Activated CD4-positive, alpha-beta T cell treated with anti-CD3 and anti-CD28 coated beads, Interleukin-2, amount 10 ng/mL, durations not matched to agents 7 days and 5 days (primary cell): ENCODE results near the gene MOK. TPM values are rescaled to one million over a fixed set of nuclear protein-coding genes. Genes with fewer than 3 reads are reported as not detected.
"Not testable (repeated sequence)": the region's sequence is repeated elsewhere in the genome, so short reads cannot be mapped to it uniquely, and the experiment has no call there.

ENCODE experiments used
- CTCF ChIA-PET: fragments of 350-600 bp; sonication (Branson Sonifier 250); formaldehyde crosslinking; loops from one replicate; lab custom pipeline; 2021; ENCODE audit warnings: antibody characterized with exemption; lab: Charles Lee
- POLR2A ChIA-PET: fragments of 350-600 bp; sonication (Branson Sonifier 250); formaldehyde crosslinking; loops from one replicate; lab custom pipeline; 2021; ENCODE audit warnings: antibody characterized with exemption; lab: Charles Lee
- DNase-seq: peaks from one replicate; pipeline ENCODE4 v3.0.0-alpha.2; 2020
- H3K27ac Mint-ChIP-seq: one replicate; pipeline ENCODE4 v1.8.0; 2021; ENCODE audit warnings: mild to moderate bottlenecking, moderate library complexity, mixed read lengths
- H3K27me3 Mint-ChIP-seq: one replicate; pipeline ENCODE4 v1.8.0; 2021; ENCODE audit warnings: mixed read lengths
- H3K36me3 Mint-ChIP-seq: one replicate; pipeline ENCODE4 v1.8.0; 2021; ENCODE audit warnings: low read depth, mixed read lengths
- H3K4me1 Mint-ChIP-seq: one replicate; pipeline ENCODE4 v1.8.0; 2021; ENCODE audit warnings: mixed read lengths
- H3K4me3 Mint-ChIP-seq: one replicate; pipeline ENCODE4 v1.8.0; 2021; ENCODE audit warnings: mild to moderate bottlenecking, moderate library complexity, mixed read lengths
- H3K9me3 Mint-ChIP-seq: one replicate; pipeline ENCODE4 v1.8.0; 2021; ENCODE audit warnings: mixed read lengths
- total RNA-seq, 2 experiments: library from RNA; stranded (reverse); gene quantifications; one replicate each; pipeline ENCODE4 v1.2.3, GENCODE V29; 2021

The MOK gene
- total RNA-seq, 2 experiments from 2014 or later, result 0.96 to 1.4 TPM

DNA sequence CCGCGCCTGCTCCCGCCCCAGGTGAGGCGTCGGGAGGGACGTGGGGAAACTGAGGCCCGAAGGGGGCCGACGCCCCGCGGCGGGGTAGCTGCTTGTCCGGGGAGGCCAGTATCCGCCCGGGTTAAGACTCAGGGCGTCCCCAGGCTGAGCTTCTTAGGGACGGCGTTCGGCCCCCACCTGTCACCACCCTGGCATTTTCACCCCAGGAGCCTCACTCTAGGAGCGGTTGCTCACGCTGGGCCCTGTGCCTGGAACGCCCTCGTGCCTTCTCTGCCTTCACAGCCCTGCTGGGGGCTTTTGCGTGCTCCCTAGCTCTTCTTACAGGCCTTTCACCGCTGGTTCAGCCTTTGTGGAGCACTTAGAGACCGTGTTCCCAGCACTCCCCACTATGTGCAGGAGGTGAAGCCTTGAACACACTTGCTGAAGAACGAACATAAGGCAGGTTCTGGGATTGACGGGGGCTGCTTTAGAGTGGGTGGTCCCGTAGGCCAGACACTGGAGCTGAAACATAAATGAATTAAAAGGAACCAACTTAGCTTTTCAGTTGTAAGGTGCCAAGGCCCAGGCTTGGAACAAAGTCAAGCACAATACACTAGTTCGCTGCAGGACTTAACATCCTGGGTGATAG lies 15.2 kb upstream of the MOK start:
- peaks cover 2% of the 10 kb centered on the region for H3K36me3 Mint-ChIP-seq
- H3K9me3 Mint-ChIP-seq, result no peaks in the 10 kb centered on the region

DNA sequence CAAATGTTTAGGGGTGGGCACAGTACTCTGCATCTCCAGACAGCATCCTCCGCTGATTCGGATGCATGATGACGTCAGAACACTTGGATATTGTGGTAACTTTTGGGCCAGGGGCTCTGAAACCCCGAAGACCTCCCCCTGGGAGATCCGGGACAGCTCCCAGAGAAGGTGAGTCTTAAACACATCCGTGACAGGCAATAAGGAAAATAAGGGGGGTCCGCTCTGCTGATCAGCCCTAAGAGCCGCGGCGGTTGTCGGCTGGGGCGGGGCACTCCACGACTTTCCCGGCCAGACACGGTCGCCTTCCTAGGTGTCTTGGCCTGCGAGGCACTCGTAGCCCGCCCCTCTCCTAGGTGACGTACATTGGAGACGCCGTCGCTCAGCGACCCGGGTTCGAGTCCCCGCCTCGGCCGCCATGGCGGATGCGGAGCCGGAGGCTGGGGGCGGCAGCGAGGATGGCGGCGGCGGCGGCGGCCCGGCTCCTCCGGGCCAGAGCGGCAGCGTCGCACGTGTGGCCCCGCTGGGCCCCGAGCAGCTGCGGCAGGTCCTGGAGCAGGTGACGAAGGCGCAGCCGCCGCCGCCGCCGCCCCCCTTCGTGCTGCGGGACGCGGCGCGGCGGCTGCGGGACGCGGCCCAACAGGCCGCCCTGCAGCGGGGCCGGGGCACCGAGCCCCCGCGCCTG lies 14.5 kb upstream of the MOK start, which contains the start of gene ZNF839:
ZNF839 (plus strand) TSS at position 396 of the 682 bp plus-strand sequence; CDS start at position 416, 20 bp downstream.
- ChIA-PET POLR2A (interaction anchor here (1.1 kb wide), 1 partner anchor 10 kb away, joined by 3 read pairs; no protein-coding TSS in a partner anchor), CTCF (interaction anchor here (0.7 to 2.5 kb wide), 4 partner anchors 14 to 23 kb away, joined by 3 to 8 read pairs (median 4); no protein-coding TSS in a partner anchor)
- H3K4me3 Mint-ChIP-seq, result peak within 1 kb of the TSS; percentile 85
- H3K27me3 Mint-ChIP-seq, result no peaks in the 10 kb centered on the region
- peak within 1 kb of the TSS; percentile 97 for H3K27ac Mint-ChIP-seq
- H3K4me1 Mint-ChIP-seq, result peaks cover 67% of the 10 kb centered on the region
- H3K9me3 Mint-ChIP-seq, result no peaks in the 10 kb centered on the region
- H3K36me3 Mint-ChIP-seq, result peaks cover 2% of the 10 kb centered on the region
- peak; percentile 94 for DNase-seq

More for the DNA sequence above, 15.2 kb upstream of the MOK start:
- Mint-ChIP-seq H3K4me3 (peak overlapping the region; percentile 85), H3K27ac (peak overlapping the region; percentile 97), H3K4me1 (peaks cover 61% of the 10 kb centered on the region), H3K27me3 (no peaks in the 10 kb centered on the region)
- peak; percentile 38 for DNase-seq
- CTCF ChIA-PET, result interaction anchor here (0.8 to 2.5 kb wide), 2 partner anchors 13 to 15 kb away, joined by 3 to 8 read pairs; no protein-coding TSS in a partner anchor
- POLR2A ChIA-PET, result interaction anchor here (1.1 kb wide), 1 partner anchor 9 kb away, joined by 3 read pairs; no protein-coding TSS in a partner anchor

DNA sequence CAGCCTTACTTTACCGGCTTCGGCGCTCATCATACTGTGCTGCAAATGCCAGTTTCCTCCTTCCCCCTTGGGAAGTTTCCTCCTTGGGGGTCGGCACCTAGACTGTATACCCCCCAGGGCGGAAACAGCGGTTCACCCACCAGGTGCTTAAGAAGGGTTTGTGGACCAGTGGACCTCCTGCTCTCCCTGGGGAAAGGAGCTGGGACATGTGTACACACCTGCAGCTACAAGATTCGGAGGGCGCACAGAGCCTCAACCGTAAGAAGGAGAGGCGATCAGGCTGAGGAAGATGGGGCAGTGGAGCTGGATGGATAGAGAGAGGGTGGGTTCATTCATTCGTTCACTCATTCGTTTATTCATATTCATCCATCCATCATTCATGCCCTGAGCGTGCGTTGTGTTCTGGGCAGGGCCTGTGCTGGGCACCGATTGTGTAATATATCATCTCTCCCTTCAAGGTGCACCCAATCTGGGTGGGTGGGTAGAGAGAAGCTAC lies 13.9 kb upstream of the MOK start:
- peak overlapping the region; percentile 84 for H3K4me3 Mint-ChIP-seq
- H3K27me3 Mint-ChIP-seq, result no peaks in the 10 kb centered on the region
- peaks cover 2% of the 10 kb centered on the region for H3K36me3 Mint-ChIP-seq
- no peak for DNase-seq
- H3K9me3 Mint-ChIP-seq, result no peaks in the 10 kb centered on the region
- POLR2A ChIA-PET, result interaction anchor here (1.1 kb wide), 1 partner anchor 10 kb away, joined by 3 read pairs; no protein-coding TSS in a partner anchor
- CTCF ChIA-PET, result interaction anchor here (0.7 to 2.5 kb wide), 3 partner anchors 14 to 24 kb away, joined by 3 to 8 read pairs (median 6); no protein-coding TSS in a partner anchor
- H3K4me1 Mint-ChIP-seq, result peaks cover 74% of the 10 kb centered on the region
- peak overlapping the region; percentile 91 for H3K27ac Mint-ChIP-seq

DNA sequence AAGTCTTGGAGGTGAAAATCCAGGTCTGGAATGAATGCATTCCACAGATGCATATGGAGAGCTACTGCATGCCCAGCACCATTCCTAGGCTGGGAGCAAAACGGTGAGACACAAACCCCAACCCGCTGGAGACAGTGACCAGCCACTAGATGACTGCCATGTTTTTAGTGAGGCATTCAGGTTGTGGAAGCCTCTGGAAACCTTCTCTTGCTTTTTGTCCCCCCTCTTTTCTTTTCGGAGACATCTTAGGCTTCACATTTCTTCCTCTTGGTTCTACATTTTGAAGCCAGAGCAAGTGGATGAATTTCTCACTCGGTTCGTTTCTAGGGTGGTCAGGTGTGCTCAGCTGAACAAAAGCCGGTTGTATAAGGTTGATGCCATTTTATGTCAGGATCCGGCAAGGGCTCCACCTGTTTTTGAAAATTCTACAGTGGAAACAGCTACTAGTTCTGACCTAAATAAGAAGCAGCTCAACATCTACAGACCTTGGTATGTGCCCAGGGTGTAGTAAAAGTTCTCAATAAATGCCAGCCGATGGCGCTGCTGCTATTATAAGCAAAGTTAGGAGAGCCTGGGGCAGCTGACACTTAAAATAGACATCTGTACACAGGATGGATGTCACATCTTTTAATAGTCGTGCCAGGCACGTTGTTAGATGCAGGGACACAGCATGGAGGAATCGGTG lies 12.7 kb upstream of the MOK start:
- no peaks in the 10 kb centered on the region for H3K9me3 Mint-ChIP-seq
- H3K27ac Mint-ChIP-seq, result peak overlapping the region; percentile 91
- H3K4me1 Mint-ChIP-seq, result peaks cover 73% of the 10 kb centered on the region
- ChIA-PET CTCF (interaction anchor here (0.6 to 5.0 kb wide), 19 partner anchors 9 to 598 kb away, joined by 3 to 34 read pairs (median 4); partner anchors contain the start of gene MOK), POLR2A (interaction anchor here (1.0 kb wide), 1 partner anchor 192 kb away, joined by 5 read pairs; the partner anchor contains the start of gene ANKRD9)
- DNase-seq, result peak; percentile 44
- H3K36me3 Mint-ChIP-seq, result no peaks in the 10 kb centered on the region
- H3K4me3 Mint-ChIP-seq, result peak overlapping the region; percentile 84
- no peaks in the 10 kb centered on the region for H3K27me3 Mint-ChIP-seq

DNA sequence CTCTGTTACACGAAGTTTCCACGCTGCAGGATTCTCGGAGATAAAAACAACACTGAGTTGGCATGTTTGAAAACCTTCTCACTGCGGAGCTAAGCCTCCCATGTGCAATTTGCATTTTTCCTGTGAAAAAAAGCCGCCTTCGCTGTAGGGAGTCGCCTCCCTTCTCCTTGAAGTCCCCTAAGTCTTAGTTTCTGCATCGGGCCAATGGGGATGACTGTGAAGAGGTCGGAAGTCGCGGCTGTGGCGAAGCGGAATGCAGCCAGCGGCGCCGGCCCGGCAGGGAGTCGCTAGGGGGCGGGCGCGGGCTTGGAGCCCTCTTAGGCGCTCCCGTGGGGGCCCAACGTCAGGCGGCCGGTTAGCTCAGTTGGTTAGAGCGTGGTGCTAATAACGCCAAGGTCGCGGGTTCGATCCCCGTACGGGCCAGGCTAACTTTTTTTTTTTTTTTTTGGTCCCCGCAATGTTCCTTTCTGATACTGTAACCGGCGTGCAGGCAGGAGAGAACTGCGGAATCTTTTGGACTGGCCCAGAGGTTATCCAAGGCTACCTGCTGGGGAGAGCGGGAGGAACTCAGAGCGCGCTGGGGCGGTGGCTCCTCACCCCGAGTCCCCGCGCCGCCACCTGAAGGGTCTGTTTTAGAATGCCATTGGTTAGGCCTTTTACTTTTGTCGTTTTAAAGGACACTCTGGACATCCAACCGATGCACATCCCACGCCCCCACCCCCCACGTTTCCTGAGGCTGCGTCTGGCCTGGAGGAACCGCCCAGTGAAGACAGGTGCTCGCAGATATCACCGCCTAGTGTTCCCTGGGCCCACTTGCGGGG lies 12.0 kb upstream of the MOK start:
- H3K4me3 Mint-ChIP-seq, result peak overlapping the region; percentile 84
- peak; percentile 92 for DNase-seq
- H3K9me3 Mint-ChIP-seq, result no peaks in the 10 kb centered on the region
- H3K36me3 Mint-ChIP-seq, result no peaks in the 10 kb centered on the region
- H3K27ac Mint-ChIP-seq, result peak overlapping the region; percentile 91
- ChIA-PET POLR2A (interaction anchor here (0.6 to 1.0 kb wide), 2 partner anchors 193 to 349 kb away, joined by 5 to 6 read pairs; partner anchors contain the start of gene ANKRD9), CTCF (interaction anchor here (0.6 to 5.0 kb wide), 24 partner anchors 8 to 597 kb away, joined by 3 to 34 read pairs (median 4); partner anchors contain the start of gene MOK)
- H3K4me1 Mint-ChIP-seq, result peaks cover 70% of the 10 kb centered on the region
- no peaks in the 10 kb centered on the region for H3K27me3 Mint-ChIP-seq

DNA sequence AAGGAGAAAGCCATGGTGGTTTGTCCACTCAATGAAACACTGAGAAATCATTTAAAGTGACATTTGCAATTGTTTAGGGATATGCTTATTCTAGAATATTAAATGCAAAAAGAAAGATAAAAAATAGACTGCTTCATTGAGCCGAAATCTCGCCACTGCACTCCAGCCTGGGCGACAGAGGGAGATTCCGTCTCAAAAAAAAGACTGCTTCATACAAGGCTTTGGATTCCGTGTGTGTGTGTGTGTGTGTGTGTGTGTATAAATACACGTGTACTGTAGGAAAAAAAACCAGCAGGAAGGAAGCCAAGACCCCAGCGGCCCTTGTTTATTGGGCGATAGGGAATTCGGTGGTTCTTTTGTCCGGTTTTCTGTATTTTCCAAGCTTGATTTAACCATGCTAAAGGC lies 11.4 kb upstream of the MOK start:
- Mint-ChIP-seq H3K36me3 (no peaks in the 10 kb centered on the region), H3K4me1 (peaks cover 65% of the 10 kb centered on the region), H3K27me3 (no peaks in the 10 kb centered on the region), H3K4me3 (peak overlapping the region; percentile 84), H3K27ac (peak overlapping the region; percentile 91), H3K9me3 (no peaks in the 10 kb centered on the region)
- ChIA-PET CTCF (interaction anchor here (0.6 to 5.0 kb wide), 16 partner anchors 8 to 507 kb away, joined by 3 to 34 read pairs (median 4); partner anchors contain the start of gene MOK), POLR2A (interaction anchor here (0.6 kb wide), 1 partner anchor 348 kb away, joined by 6 read pairs; no protein-coding TSS in a partner anchor)
- peak; percentile 37 for DNase-seq

DNA sequence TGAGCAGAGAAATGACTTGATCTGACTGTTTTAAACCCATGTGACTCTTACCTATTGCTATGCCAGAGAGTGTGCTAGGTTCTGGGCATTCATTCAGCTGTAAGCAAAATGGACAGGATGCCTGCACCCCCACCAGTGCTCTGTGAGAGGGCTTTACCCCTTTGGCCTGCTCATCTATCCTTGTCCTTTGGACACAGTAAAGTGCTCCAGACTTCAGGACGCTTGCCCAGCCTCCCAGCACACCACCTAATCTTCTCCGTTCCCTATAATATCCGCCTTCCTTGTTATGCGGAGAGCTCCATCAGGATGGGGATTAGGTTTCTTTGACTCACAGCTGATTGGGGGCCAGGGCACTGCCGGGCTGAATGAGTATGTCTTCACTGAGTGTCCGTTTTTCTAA lies 10.2 kb upstream of the MOK start:
- H3K27me3 Mint-ChIP-seq, result no peaks in the 10 kb centered on the region
- DNase-seq, result no peak
- no peak overlapping the region for H3K27ac Mint-ChIP-seq
- H3K4me3 Mint-ChIP-seq, result peak overlapping the region; percentile 84
- H3K36me3 Mint-ChIP-seq, result no peaks in the 10 kb centered on the region
- ChIA-PET POLR2A (interaction anchor here (0.6 kb wide), 1 partner anchor 66 kb away, joined by 5 read pairs; no protein-coding TSS in a partner anchor), CTCF (interaction anchor here (0.6 to 5.0 kb wide), 8 partner anchors 10 to 470 kb away, joined by 3 to 34 read pairs (median 5); partner anchors contain the start of gene MOK)
- peaks cover 54% of the 10 kb centered on the region for H3K4me1 Mint-ChIP-seq
- no peaks in the 10 kb centered on the region for H3K9me3 Mint-ChIP-seq

DNA sequence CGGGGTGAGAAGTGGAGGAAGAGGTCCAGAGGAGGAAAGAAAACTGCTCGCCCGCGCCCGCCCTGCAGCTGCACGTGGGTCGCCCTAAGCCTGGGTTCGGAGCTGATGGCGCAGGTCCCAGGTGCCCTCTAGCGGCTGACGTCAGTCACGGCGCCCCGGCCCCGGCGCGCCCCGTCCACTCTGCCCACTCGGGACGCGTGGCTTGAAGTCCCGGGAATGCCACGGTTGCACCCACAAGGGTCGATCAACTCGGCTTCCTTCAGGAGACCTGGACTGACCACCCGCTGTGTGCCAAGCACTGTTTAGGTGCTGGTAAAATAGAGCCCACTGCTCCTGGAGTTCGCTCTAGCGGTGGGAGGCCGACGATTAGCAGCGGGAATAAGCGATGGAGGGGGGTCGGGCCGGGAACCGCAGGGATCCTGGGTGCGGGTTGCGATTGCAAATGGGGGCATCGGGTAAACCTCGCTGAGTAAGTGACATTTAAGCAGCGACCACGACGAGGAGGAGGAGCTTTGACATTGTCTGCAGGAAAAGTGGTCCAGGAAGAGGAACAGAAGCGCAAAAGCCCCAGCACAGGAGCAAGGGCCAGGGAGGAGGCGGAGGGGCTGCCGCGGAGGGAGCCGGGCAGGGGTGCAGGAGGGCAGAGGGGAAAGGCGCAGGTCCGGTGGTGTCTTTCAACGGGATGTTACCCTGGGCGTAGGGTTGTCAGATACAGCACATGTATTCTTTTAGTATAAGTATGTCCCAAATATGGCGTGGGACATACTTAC lies 9.5 kb upstream of the MOK start:
- peak overlapping the region; percentile 84 for H3K4me3 Mint-ChIP-seq
- POLR2A ChIA-PET, result interaction anchor here (0.6 kb wide), 1 partner anchor 66 kb away, joined by 5 read pairs; no protein-coding TSS in a partner anchor
- peak overlapping the region; percentile 83 for H3K27ac Mint-ChIP-seq
- H3K9me3 Mint-ChIP-seq, result no peaks in the 10 kb centered on the region
- H3K27me3 Mint-ChIP-seq, result no peaks in the 10 kb centered on the region
- CTCF ChIA-PET, result interaction anchor here (0.6 to 5.0 kb wide), 17 partner anchors 9 to 361 kb away, joined by 3 to 34 read pairs (median 3); partner anchors contain the start of gene MOK
- DNase-seq, result peak; percentile 83
- H3K36me3 Mint-ChIP-seq, result no peaks in the 10 kb centered on the region
- peaks cover 53% of the 10 kb centered on the region for H3K4me1 Mint-ChIP-seq

DNA sequence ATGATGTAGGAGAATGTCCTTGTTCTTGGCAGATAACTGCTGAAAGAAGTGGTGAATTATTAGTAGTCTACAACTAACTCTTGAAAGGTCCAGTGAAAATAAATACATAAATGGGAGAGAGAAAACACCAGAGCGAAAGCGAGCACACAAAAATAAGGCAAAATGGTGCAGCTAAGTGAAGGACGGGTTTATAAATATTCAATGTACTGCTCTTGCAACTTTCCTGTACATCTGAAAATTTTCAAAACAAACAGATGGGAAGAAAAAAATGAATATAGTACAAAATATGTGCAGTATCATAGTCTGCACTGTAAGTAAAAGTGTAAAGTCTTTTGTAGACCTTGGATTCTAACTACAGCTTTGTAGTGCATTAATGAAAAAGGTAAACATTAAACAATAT lies 1.3 kb downstream of the MOK start:
- POLR2A ChIA-PET, result no interaction called here

DNA sequence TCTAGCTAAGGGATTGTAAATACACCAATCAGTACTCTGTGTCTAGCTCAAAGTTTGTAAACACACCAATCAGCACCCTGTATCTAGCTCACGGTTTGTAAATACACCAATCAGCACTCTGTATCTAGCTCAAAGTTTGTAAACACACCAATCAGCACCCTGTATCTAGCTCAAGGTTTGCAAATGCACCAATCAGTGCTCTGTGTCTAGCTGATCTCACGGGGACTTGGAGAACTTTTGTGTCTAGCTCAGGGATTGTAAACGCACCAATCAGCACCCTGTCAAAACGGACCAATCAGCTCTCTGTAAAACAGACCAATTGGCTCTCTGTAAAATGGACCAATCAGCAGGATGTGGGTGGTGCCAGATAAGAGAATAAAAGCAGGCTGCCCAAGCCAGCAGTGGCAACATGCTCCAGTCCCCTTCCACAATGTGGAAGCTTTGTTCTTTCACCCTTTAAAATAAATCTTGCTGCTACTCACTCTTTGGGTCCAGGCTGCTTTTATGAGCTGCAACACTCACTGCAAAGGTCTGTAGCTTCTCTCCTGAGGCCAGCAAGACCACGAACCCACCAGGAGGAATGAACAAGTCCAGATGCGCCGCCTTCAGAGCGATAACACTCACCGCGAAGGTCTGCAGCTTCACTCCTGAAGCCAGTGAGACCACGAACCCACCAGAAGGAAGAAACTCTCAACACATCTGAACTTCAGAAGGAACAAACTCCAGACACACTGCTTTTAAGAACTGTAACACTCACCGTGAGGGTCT lies 6.5 kb downstream of the MOK start:
- CTCF ChIA-PET, result interaction anchor here (0.6 to 2.0 kb wide), 3 partner anchors 16 to 564 kb away, joined by 3 to 6 read pairs (median 3); no protein-coding TSS in a partner anchor
- H3K4me1 Mint-ChIP-seq, H3K4me3 Mint-ChIP-seq, H3K9me3 Mint-ChIP-seq, H3K36me3 Mint-ChIP-seq, DNase-seq, H3K27ac Mint-ChIP-seq, POLR2A ChIA-PET: not testable (repeated sequence)
- H3K27me3 Mint-ChIP-seq, result peaks cover 11% of the 10 kb centered on the region

More for the DNA sequence above, 1.3 kb downstream of the MOK start:
- Mint-ChIP-seq H3K27me3 (peaks cover 12% of the 10 kb centered on the region), H3K36me3 (no peaks in the 10 kb centered on the region), H3K27ac (no peak overlapping the region), H3K4me3 (peak overlapping the region; percentile 52), H3K4me1 (peaks cover 17% of the 10 kb centered on the region), H3K9me3 (no peaks in the 10 kb centered on the region)
- no peak for DNase-seq
- CTCF ChIA-PET, result interaction anchor here (3.5 kb wide), 1 partner anchor 12 kb away, joined by 34 read pairs; no protein-coding TSS in a partner anchor
